Neural progenitor cell (in vitro differentiated cells): ENCODE data around the gene ULK4. TPM values are rescaled to one million over a fixed set of nuclear protein-coding genes. Genes with fewer than 3 reads are reported as not detected.

ENCODE experiments used
- DNase-seq: peaks from one replicate; pipeline ENCODE4 v3.0.0-alpha.2; 2016; ENCODE audit warnings: low spot score
- H2AFZ ChIP-seq: fragments of 200-600 bp; sonication (generic); replicated peaks from 2 replicates; pipeline ENCODE4 v1.6.1; 2016; ENCODE audit warnings: antibody characterized with exemption
- H3F3A ChIP-seq: fragments of 200-600 bp; sonication (generic); 2 replicates; pipeline ENCODE4 v1.6.1; 2016; ENCODE audit warnings: antibody characterized with exemption, low read depth
- H3K27ac ChIP-seq: fragments of 200-600 bp; sonication (generic); 2 replicates; pipeline ENCODE4 v1.5.1; 2016; ENCODE audit warnings: mild to moderate bottlenecking
- H3K27me3 ChIP-seq: fragments of 200-600 bp; sonication (generic); 2 replicates; pipeline ENCODE4 v1.6.1; 2016; ENCODE audit warnings: mild to moderate bottlenecking, moderate library complexity
- H3K36me3 ChIP-seq: fragments of 200-600 bp; sonication (generic); 2 replicates; pipeline ENCODE4 v1.5.1; 2016
- H3K4me1 ChIP-seq: fragments of 200-600 bp; sonication (generic); 2 replicates; pipeline ENCODE4 v1.6.1; 2016; ENCODE audit warnings: mixed run types
- H3K4me2 ChIP-seq: fragments of 200-600 bp; sonication (generic); 2 replicates; pipeline ENCODE4 v1.6.1; 2016
- H3K4me3 ChIP-seq: fragments of 200-600 bp; sonication (generic); 2 replicates; pipeline ENCODE4 v1.5.1; 2016
- H3K79me2 ChIP-seq: fragments of 200-600 bp; sonication (generic); 2 replicates; pipeline ENCODE4 v1.6.1; 2016; ENCODE audit warnings: low read depth
- H3K9ac ChIP-seq: fragments of 200-600 bp; sonication (generic); 2 replicates; pipeline ENCODE4 v1.6.1; 2016
- H3K9me3 ChIP-seq: fragments of 200-600 bp; sonication (generic); 2 replicates; pipeline ENCODE4 v1.5.1; 2016; ENCODE audit warnings: low read depth
- H4K20me1 ChIP-seq: fragments of 200-600 bp; sonication (generic); 2 replicates; pipeline ENCODE4 v1.6.1; 2016; ENCODE audit warnings: low read depth
- H3K27ac Mint-ChIP-seq: 3 replicates; pipeline ENCODE4 v1.8.0; 2021; ENCODE audit warnings: mixed read lengths
- H3K27me3 Mint-ChIP-seq: 2 replicates; pipeline ENCODE4 v1.8.0; 2022; ENCODE audit warnings: low read depth, mild to moderate bottlenecking, inconsistent platforms, moderate library complexity, mixed read lengths; ENCODE audit not compliant: insufficient read depth
- H3K36me3 Mint-ChIP-seq: 3 replicates; pipeline ENCODE4 v1.8.0; 2021; ENCODE audit warnings: mixed read lengths
- H3K4me1 Mint-ChIP-seq: 3 replicates; pipeline ENCODE4 v1.8.0; 2021; ENCODE audit warnings: mixed read lengths
- H3K4me3 Mint-ChIP-seq: 3 replicates; pipeline ENCODE4 v1.8.0; 2021; ENCODE audit warnings: mild to moderate bottlenecking, moderate library complexity, mixed read lengths
- H3K9me3 Mint-ChIP-seq: 3 replicates; pipeline ENCODE4 v1.8.0; 2020; ENCODE audit warnings: mixed read lengths
- CTCF ChIP-seq: fragments of 200-600 bp; sonication (generic); IDR thresholded peaks from 2 replicates; pipeline ENCODE4 v1.5.1; 2017; ENCODE audit warnings: antibody characterized with exemption, mild to moderate bottlenecking
- EZH2 ChIP-seq: fragments of 200-600 bp; sonication (generic); IDR thresholded peaks from 2 replicates; pipeline ENCODE4 v1.6.1; 2017; ENCODE audit warnings: antibody characterized with exemption, mild to moderate bottlenecking, moderate library complexity
- EZH2phosphoT487 ChIP-seq: fragments of 200-600 bp; sonication (generic); IDR thresholded peaks from 2 replicates; pipeline ENCODE4 v1.6.1; 2017; ENCODE audit warnings: antibody characterized with exemption
- total RNA-seq: library from RNA; depleted of rRNA; stranded (reverse); fragments of >200 nt; gene quantifications from 2 replicates; pipeline ENCODE4 v1.2.3, GENCODE V29; 2015; ENCODE audit warnings: low replicate concordance

The ULK4 gene
- total RNA-seq, 1 donor from 2014 or later, result 33.0 TPM

- H3K4me1 Mint-ChIP-seq, result no peaks in the 10 kb centered on the region
- no peak overlapping the region for H3K27ac ChIP-seq
- H3K4me3 ChIP-seq, result no peak overlapping the region
- no peaks in the 10 kb centered on the region for H4K20me1 ChIP-seq
- H3K4me3 Mint-ChIP-seq, result no peak overlapping the region
- no peak for DNase-seq
- H3K9me3 Mint-ChIP-seq, result peaks cover 25% of the 10 kb centered on the region
- H3K27me3 Mint-ChIP-seq, result no peaks in the 10 kb centered on the region
- H3K9me3 ChIP-seq, result no peaks in the 10 kb centered on the region
- no peak overlapping the region for H3K4me2 ChIP-seq
- H3K27ac Mint-ChIP-seq, result no peak overlapping the region
- no peaks in the 10 kb centered on the region for H3K36me3 ChIP-seq
- TF ChIP-seq EZH2phosphoT487 (no peak), EZH2 (no peak), CTCF (peak; percentile 18)
- no peak overlapping the region for H3K9ac ChIP-seq
- H2AFZ ChIP-seq, result no peak overlapping the region
- H3K36me3 Mint-ChIP-seq, result peaks cover 2% of the 10 kb centered on the region
- no peaks in the 10 kb centered on the region for H3F3A ChIP-seq
- no peaks in the 10 kb centered on the region for H3K79me2 ChIP-seq
- no peaks in the 10 kb centered on the region for H3K4me1 ChIP-seq
- no peaks in the 10 kb centered on the region for H3K27me3 ChIP-seq
Observed at GRCh38 chr3:41508063-41508696, 453.7 kb downstream of the ULK4 start.

- no peaks in the 10 kb centered on the region for H3K36me3 ChIP-seq
- H3K27ac Mint-ChIP-seq, result no peak overlapping the region
- no peak overlapping the region for H3K27ac ChIP-seq
Observed at GRCh38 chr3:41507336-41508062, 454.4 kb downstream of the ULK4 start.

GRCh38 chr3:41503998-41504623, 457.8 kb downstream of the ULK4 start:
- Histone ChIP-seq H3K4me1 (no peaks in the 10 kb centered on the region), H3K27me3 (no peaks in the 10 kb centered on the region), H3F3A (no peaks in the 10 kb centered on the region), H3K4me2 (no peak overlapping the region), H3K4me3 (no peak overlapping the region), H4K20me1 (no peaks in the 10 kb centered on the region), H3K79me2 (no peaks in the 10 kb centered on the region), H3K36me3 (no peaks in the 10 kb centered on the region), H2AFZ (no peak overlapping the region), H3K9ac (no peak overlapping the region), H3K27ac (no peak overlapping the region), H3K9me3 (no peaks in the 10 kb centered on the region)
- Mint-ChIP-seq H3K27ac (no peak overlapping the region), H3K27me3 (no peaks in the 10 kb centered on the region), H3K4me1 (no peaks in the 10 kb centered on the region), H3K36me3 (no peaks in the 10 kb centered on the region), H3K9me3 (peaks cover 10% of the 10 kb centered on the region), H3K4me3 (no peak overlapping the region)
- TF ChIP-seq EZH2 (no peak), CTCF (no peak), EZH2phosphoT487 (no peak)
- DNase-seq, result no peak

More at GRCh38 chr3:41507336-41508062, 454.4 kb downstream of the ULK4 start:
- no peak for DNase-seq
- TF ChIP-seq CTCF (no peak), EZH2phosphoT487 (no peak), EZH2 (no peak)
- no peaks in the 10 kb centered on the region for H3K27me3 Mint-ChIP-seq
- Histone ChIP-seq H3K9me3 (no peaks in the 10 kb centered on the region), H3K4me1 (no peaks in the 10 kb centered on the region), H4K20me1 (no peaks in the 10 kb centered on the region), H3K4me2 (no peak overlapping the region), H3F3A (no peaks in the 10 kb centered on the region), H2AFZ (no peak overlapping the region), H3K4me3 (no peak overlapping the region), H3K27me3 (no peaks in the 10 kb centered on the region), H3K9ac (no peak overlapping the region), H3K79me2 (no peaks in the 10 kb centered on the region)
- peaks cover 21% of the 10 kb centered on the region for H3K9me3 Mint-ChIP-seq
- peaks cover 2% of the 10 kb centered on the region for H3K36me3 Mint-ChIP-seq
- no peaks in the 10 kb centered on the region for H3K4me1 Mint-ChIP-seq
- no peak overlapping the region for H3K4me3 Mint-ChIP-seq
